Urinary bladder (tissue), 4 donors: ENCODE measurements around the gene CEP295NL. TPM values are rescaled to one million over a fixed set of nuclear protein-coding genes. Genes with fewer than 3 reads are reported as not detected.
A peak's percentile ranks its signal among the peaks of the same experiment; 100 is the strongest.

Experiments used
- DNase-seq: peaks from one replicate; pipeline ENCODE4 v3.0.0-alpha.2; 2015; ENCODE audit errors: extremely low spot score
- H3K27ac ChIP-seq: one replicate; pipeline ENCODE4 v1.5.1; 2013; ENCODE audit warnings: low read depth, mild to moderate bottlenecking, moderate library complexity
- H3K36me3 ChIP-seq: one replicate; pipeline ENCODE4 v1.6.1; 2013; ENCODE audit warnings: mild to moderate bottlenecking, moderate library complexity; ENCODE audit not compliant: insufficient read depth
- H3K4me1 ChIP-seq: one replicate; pipeline ENCODE4 v1.6.1; 2013; ENCODE audit warnings: mild to moderate bottlenecking, moderate library complexity; ENCODE audit not compliant: insufficient read depth
- H3K4me3 ChIP-seq: one replicate; pipeline ENCODE4 v1.5.1; 2013; ENCODE audit warnings: low read depth, low read length
- WGBS: extraction: QIAGEN DNeasy Blood & Tissue Kit; methylation state at CpG from one replicate; pipeline ENCODE4 v1.1.7; 2013; 5-methylcytosine and 5-hydroxymethylcytosine counted together
- polyA plus RNA-seq: library from polyadenylated mRNA; stranded (reverse); fragments of 200-250 nt; gene quantifications from one replicate; pipeline ENCODE4 v1.2.3, GENCODE V29; 2013
- total RNA-seq: library from RNA; depleted of rRNA; stranded (reverse); fragments of >200 nt; gene quantifications from one replicate; pipeline ENCODE4 v1.2.3, GENCODE V29; 2014
- donor health status: healthy with polysubstance abuse.
- donor health status: healthy.

Gene CEP295NL
- total and polyA plus RNA-seq, 2 donors = 0.28 to 4.8 TPM

DNA sequence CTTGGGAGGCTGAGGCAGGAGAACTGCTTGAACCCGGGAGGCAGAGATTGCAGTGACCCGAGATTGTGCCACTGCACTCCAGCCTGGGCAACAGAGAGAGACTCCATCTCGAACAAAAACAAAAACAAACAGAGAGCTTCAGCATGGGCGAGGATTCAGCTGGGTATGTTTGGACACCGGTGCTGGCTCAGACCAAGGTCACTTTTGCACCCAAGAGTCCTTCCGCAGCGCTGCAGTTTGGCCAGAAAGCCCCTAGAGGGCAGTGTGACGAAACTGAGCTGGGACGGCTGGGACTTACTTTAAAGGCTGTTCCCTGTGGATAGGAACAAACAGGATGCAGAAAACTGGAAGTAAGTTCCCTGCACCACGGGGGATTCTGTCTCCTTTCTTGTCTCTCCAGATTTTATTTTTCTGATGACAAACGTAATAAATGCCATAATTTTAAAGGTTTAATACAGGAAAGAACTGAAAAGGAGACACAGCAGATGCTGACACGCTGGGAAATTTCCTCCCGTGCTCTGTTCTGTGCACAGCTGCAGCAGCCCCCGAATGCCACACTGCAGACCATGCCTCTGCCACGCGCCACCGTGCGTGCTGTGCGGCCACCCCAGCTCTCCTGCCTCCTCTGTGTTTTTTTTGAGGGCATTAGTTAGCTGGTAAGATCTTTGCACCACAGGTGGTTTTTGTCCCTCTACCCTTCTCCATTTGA lies 37.2 kb downstream of the CEP295NL start:
- no peaks in the 10 kb centered on the region for H3K4me1 ChIP-seq
- 20% methylated on average over 19 of the region's 19 CpGs for WGBS
- no peaks in the 10 kb centered on the region for H3K36me3 ChIP-seq

DNA sequence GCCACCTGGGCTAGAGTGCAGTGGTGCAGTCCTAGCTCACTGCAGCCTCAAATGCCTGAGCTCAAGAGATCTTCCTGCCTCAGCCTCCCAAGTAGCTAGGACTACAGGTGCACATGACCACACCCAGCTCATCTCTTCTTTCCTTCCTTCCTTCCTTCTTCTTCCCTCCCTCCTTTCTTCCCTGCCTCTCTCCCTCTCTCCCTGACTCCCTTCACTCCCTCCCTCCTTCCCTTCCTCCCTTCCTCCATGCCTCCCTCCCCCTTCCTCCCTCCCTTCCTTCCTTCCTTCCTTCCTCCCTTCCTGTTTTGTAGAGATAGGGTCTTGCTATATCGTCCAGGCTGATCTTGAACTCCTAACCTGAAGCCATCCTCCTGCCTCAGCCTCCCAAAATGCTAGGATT lies 38.9 kb downstream of the CEP295NL start:
- Histone ChIP-seq H3K4me1 (no peaks in the 10 kb centered on the region), H3K4me3 (no peak overlapping the region), H3K36me3 (no peaks in the 10 kb centered on the region), H3K27ac (no peak overlapping the region)
- no peak for DNase-seq
- 65% methylated on average over 1 of the region's 1 CpG for whole genome bisulfite sequencing

More for the DNA sequence above, 37.2 kb downstream of the CEP295NL start:
- Histone ChIP-seq H3K27ac (no peak overlapping the region), H3K4me3 (no peak overlapping the region)
- DNase-seq = peak; percentile 45

DNA sequence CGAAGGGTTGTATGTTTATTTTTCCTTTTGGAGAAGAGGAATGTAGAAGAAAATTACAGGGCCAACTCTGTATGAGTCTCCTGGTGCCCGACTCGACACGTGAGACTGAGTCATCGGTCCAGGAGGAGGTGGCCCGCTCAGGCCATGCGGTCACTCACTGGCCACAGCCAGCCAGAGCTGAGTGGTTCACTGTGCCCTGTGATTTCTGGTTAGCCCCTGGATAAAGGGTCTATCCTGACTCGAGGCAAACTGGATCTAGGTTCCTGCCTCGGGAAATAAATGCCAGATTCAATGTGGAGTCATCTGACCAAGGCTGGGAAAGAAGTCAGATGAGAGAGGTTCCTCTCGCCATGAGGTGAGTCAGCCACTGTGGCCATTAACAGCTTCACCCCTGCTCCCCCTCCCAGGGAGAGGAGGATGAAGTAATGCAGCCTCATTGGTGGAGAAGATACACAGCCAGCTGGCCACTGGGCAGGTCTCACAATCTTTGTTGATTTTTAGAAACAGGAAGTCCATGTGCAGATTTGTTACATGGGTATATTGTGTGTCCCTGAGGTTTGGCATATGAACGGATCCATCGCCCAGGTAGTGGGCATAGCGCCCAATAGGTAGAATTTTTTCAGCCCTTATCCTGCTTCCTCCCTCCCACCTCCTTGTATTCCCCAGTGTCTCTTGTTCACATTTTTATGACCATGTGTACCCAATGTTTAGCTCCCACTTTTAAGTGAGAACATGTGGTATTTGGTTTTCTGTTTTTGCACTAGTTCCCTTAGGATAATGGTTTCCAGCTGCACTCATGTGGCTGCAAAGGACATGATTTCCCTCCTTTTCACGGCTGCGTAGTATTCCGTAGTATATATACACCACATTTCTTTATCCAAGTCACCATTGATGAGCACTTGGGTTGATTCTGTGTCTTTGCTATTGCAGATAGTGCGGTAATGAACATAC lies 40.7 kb downstream of the CEP295NL start:
- Histone ChIP-seq H3K4me1 (no peaks in the 10 kb centered on the region), H3K36me3 (no peaks in the 10 kb centered on the region), H3K27ac (peak overlapping the region; percentile 25), H3K4me3 (no peak overlapping the region)
- no peak for DNase-seq
- WGBS = 57% methylated on average over 17 of the region's 17 CpGs

DNA sequence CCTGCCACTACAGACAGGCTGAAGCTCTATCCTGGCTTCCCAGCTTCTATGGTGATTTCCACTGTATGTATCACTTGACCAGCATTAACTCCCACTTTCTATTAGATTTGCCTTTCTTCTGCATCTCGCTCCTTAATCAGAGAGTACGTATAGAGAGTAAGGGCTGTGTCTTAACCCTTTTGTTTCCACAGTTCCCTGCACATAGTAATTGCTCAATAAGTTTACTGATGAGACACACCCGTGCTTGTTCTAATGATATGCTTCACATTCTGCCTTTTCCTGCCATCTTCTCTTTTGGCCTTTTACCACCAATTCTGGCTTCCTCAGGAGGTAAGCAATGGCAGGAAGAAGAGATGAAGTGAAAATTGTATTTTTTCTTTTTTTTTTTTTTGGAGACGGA lies 41.8 kb downstream of the CEP295NL start:
- no peaks in the 10 kb centered on the region for H3K4me1 ChIP-seq
- no peak for DNase-seq
- WGBS = 86% methylated on average over 4 of the region's 4 CpGs
- no peak overlapping the region for H3K4me3 ChIP-seq
- H3K27ac ChIP-seq = peak overlapping the region; percentile 75
- no peaks in the 10 kb centered on the region for H3K36me3 ChIP-seq

DNA sequence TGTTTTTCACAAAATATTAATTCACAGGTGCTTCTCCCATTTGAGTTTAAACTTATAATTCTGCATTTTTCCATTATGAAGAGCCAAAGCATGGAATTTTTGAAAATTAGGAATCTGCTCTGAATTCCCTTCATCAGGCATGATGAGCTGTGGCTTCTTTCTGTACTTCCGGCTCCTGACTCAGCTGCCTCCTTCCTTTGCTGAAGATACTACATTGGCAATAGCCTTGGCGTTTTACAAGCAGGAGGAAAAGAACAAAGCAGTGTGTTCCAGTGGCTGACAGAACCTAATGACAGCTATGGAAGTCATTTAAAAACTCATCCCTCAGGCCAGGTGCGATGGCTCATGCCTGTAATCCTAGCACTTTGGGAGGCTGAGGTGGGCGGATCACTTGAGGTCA lies 44.0 kb downstream of the CEP295NL start:
- Histone ChIP-seq H3K36me3 (no peaks in the 10 kb centered on the region), H3K4me1 (no peaks in the 10 kb centered on the region), H3K27ac (no peak overlapping the region), H3K4me3 (no peak overlapping the region)
- 80% methylated on average over 4 of the region's 4 CpGs for WGBS
- no peak for DNase-seq

DNA sequence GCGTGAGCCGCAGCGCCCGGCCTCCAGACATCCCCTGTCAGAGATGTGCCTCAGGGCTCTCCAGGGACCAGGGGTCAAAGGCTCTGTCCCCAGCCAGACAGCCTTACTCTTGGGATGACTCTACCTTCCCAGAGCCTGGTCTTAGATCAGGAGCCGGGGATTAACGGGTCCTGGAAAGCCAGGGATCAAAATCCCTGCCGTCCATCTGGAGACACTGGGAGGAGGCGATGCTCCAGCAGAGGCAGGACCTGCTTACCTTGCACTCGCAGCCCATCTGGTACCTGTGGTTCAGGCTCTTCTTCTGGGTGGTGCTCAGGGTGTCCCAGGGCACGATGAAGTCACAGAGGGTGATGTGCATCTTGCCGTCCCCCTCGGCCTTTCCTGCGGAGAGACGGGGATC lies 45.7 kb downstream of the CEP295NL start:
- H3K36me3 ChIP-seq = no peaks in the 10 kb centered on the region
- no peak overlapping the region for H3K4me3 ChIP-seq
- H3K27ac ChIP-seq = no peak overlapping the region
- H3K4me1 ChIP-seq = no peaks in the 10 kb centered on the region
- DNase-seq = no peak
- whole genome bisulfite sequencing = 91% methylated on average over 14 of the region's 14 CpGs

DNA sequence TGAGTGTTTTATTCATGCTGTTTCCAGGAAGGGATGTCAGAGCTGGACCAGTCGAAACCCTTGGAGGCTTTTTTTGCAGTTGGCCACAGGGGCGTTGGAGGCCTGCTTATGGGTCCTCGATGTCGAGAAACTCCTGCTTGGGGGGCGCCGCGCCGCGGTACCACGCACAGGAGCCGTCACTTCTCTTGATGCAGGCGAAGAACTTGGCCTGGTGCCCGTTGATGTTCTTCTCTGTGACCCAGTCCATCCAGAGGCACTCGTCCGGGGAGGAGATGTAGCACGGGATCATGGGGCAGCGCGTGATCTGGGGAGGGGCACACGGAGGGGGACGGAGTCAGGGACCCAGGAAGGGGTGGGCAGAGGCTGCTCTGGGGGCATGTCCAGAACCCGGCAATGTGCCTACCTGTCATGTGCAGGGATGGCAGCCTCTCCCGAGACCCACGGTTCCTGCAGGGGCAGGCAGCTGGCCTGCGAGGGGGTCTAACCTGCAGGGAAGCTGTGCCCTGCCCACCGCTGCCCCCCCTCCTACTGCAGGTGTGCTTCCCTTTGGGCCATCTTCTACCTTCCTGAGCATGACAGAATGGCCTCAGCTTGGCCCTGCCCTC lies 47.3 kb downstream of the CEP295NL start:
- DNase-seq = no peak
- no peaks in the 10 kb centered on the region for H3K36me3 ChIP-seq

DNA sequence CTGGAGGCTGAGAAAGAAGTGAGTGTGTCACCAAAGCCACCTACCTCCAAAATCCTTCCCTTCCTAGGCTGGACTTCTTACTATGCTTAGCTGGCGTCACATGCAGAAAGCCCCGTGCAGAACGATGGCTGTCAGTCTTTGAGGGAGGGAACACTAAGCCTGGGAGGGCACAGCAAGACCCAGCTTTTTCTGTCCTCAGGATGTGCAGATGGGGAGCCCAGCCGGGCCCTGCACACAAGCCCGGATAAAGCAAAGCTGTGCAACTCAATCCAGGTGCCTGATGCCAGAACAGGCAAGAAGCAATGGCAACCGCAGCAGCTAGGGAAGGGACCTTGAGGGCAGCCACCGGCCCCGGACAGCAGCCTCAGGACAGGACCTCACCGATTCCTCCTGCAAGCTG lies 48.5 kb downstream of the CEP295NL start:
- Histone ChIP-seq H3K4me1 (no peaks in the 10 kb centered on the region), H3K4me3 (no peak overlapping the region), H3K27ac (no peak overlapping the region), H3K36me3 (no peaks in the 10 kb centered on the region)
- DNase-seq = no peak
- WGBS = 80% methylated on average over 9 of the region's 9 CpGs

More for the DNA sequence above, 47.3 kb downstream of the CEP295NL start:
- Histone ChIP-seq H3K4me3 (no peak overlapping the region), H3K27ac (no peak overlapping the region), H3K4me1 (no peaks in the 10 kb centered on the region)
- 91% methylated on average over 25 of the region's 25 CpGs for WGBS

DNA sequence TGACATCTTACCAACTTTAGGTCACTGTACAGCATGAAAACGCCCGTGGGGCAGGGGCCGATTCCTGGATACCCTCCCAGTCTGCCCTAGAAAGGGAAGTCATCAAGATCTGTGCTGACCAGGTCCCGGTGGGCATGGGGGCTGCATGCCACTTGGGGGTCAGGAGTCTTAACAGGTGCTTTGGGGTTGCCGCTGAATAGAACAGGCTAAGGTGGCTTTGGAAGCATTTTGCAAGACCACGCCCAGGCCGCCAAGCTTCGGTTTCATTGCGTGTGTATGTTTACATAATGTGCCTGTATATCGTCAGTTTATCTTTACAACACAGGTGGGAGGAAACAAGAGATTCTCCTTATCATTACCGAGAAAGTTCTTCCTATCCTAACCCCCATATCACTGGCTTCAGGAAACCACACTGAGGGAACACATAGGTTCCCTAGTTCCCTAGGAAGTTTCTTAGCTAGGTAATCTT lies 49.0 kb downstream of the CEP295NL start:
- no peak for DNase-seq
- 60% methylated on average over 11 of the region's 11 CpGs for WGBS
- Histone ChIP-seq H3K4me1 (no peaks in the 10 kb centered on the region), H3K36me3 (no peaks in the 10 kb centered on the region), H3K27ac (no peak overlapping the region), H3K4me3 (no peak overlapping the region)

DNA sequence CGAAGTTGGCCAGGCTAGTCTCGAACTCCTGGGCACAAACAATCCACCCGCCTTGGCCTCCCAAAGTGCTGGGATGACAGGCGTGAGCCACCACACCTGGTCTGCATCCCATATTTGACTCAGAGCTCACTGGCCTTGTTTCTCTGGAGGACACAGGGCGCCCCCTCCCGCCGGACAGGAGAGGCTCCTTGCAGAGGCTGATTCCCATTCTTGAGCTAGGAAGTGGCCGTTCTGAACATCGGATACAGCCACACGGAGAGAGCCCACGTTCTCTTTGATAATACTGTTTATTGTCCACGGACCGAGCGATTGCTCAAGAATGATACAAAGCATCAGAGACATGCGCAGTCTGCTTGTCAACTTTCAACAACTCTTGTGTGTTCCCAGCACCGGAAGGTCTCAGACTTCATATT lies 50.3 kb downstream of the CEP295NL start:
- Histone ChIP-seq H3K36me3 (no peaks in the 10 kb centered on the region), H3K4me1 (no peaks in the 10 kb centered on the region), H3K4me3 (no peak overlapping the region), H3K27ac (no peak overlapping the region)
- DNase-seq = no peak
- WGBS = 55% methylated on average over 16 of the region's 16 CpGs

DNA sequence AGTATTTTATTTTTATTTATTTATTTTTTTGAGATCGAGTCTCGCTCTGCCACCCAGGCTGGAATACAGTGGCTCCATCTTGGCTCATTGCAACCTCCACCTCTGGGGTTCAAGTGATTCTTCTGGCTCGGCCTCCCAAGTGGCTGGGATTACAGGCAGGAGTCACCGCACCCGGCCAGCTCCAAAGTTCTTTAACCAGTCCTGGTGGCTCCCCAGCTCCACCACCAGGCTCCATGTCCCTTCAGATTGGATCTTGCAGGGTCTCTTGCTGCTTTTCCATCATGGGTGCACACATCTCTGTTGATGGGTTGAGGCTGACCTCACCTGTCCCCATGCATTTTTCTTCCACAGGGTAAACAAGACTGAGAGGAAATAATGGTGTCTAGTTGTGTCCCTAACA lies 54.0 kb downstream of the CEP295NL start:
- H3K36me3 ChIP-seq = no peaks in the 10 kb centered on the region
- WGBS = 92% methylated on average over 5 of the region's 5 CpGs
- DNase-seq = no peak
- no peak overlapping the region for H3K4me3 ChIP-seq
- no peak overlapping the region for H3K27ac ChIP-seq
- no peaks in the 10 kb centered on the region for H3K4me1 ChIP-seq

DNA sequence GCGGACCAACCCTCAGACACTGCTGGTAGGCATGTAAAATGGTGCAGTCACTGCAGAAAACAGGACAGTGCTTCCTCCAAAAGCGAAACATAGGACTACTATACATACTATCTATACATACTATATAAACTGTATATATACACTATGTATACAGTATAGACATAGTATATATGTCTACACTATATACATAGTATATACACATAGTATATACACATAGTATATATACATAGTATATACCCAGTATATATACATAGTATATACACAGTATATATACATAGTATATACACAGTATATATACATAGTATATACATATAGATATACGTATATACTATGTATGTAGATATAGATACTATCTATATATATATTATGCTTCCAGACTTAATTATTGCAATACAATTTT lies 55.9 kb downstream of the CEP295NL start:
- H3K4me1 ChIP-seq = no peaks in the 10 kb centered on the region
- H3K36me3 ChIP-seq = no peaks in the 10 kb centered on the region
- no peak overlapping the region for H3K4me3 ChIP-seq
- WGBS = 90% methylated on average over 3 of the region's 3 CpGs
- no peak for DNase-seq
- no peak overlapping the region for H3K27ac ChIP-seq

DNA sequence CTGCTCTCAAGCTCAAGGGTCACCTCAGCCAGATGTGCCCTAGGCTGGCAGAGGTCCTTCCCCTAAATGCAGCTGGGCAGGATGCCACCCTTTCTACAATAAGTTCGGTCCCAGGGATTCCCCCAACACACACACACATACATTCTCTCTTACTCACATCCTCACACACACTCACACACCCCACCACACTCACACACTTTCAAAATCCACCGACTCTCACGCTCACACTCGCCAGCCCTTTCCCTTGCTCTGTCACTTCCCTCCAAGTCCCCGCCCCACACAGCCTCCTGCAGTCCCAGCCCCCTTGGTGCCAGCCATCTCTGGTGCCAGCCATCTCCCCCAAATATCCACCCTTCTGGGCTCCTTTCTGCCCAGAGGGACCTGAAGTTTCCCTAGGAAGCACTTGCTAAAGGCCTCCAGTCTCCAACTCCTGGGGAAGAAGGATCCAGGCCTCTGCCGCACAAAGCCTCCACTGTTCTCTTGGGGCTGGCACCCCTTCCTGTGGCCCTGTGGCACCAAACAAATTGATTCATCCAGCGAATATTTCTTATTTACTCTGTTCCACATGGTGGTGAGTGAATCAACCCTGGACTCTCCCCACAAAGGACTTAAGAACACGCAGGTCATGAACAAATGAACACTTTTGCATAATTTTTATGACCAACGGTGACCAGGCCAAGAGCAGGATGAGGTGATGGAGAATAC lies 58.5 kb downstream of the CEP295NL start:
- no peak overlapping the region for H3K27ac ChIP-seq
- H3K36me3 ChIP-seq = no peaks in the 10 kb centered on the region
- H3K4me1 ChIP-seq = no peaks in the 10 kb centered on the region
- 82% methylated on average over 9 of the region's 9 CpGs for WGBS
- no peak overlapping the region for H3K4me3 ChIP-seq
- DNase-seq = no peak
